K562 (cell line): ENCODE measurements around the gene CGREF1. TPM values are rescaled to one million over a fixed set of nuclear protein-coding genes. Genes with fewer than 3 reads are reported as not detected.

Experiments used
- ATF6 ChIP-seq: sonication (generic); formaldehyde crosslinking; IDR thresholded peaks from 2 replicates; pipeline ENCODE4 v1.4.0; 2020; ENCODE audit warnings: mild to moderate bottlenecking, missing genetic modification reagents
- BRF2 ChIP-seq: IDR thresholded peaks from 3 replicates; pipeline ENCODE4 v1.6.1; 2011; ENCODE audit warnings: borderline replicate concordance, mild to moderate bottlenecking; ENCODE audit not compliant: insufficient read length, insufficient read depth
- CBFA2T2 ChIP-seq: fragments of 450-650 bp; conservative IDR thresholded peaks from 2 replicates; pipeline ENCODE4 v1.6.1; 2017; ENCODE audit warnings: mild to moderate bottlenecking
- CEBPB ChIP-seq: fragments of 450-650 bp; IDR thresholded peaks from 2 replicates; pipeline ENCODE4 v1.6.1; 2016; ENCODE audit warnings: missing genetic modification characterization, missing compliant biosample characterization
- FOXK1 ChIP-seq: sonication (generic); formaldehyde crosslinking; IDR thresholded peaks from 2 replicates; pipeline ENCODE4 v1.8.0; 2022; ENCODE audit warnings: missing genetic modification reagents, mild to moderate bottlenecking, borderline replicate concordance
- GTF2F1 ChIP-seq: IDR thresholded peaks from 2 replicates; pipeline ENCODE4 v1.6.1; 2011; ENCODE audit warnings: low read depth, low read length, improper control_type of control experiment
- KDM5B ChIP-seq: fragments of 200-600 bp; sonication (generic); IDR thresholded peaks from 2 replicates; pipeline ENCODE4 v1.6.1; 2012; ENCODE audit warnings: low read depth, mild to moderate bottlenecking, moderate library complexity, low read length, control low read depth, inconsistent platforms; ENCODE audit not compliant: insufficient replicate concordance
- L3MBTL2 ChIP-seq: fragments of 450-650 bp; IDR thresholded peaks from 2 replicates; pipeline ENCODE4 v1.6.1; 2016; ENCODE audit warnings: mild to moderate bottlenecking, moderate library complexity
- MCM7 ChIP-seq, 2 experiments: fragments of 450-650 bp; IDR thresholded peaks; 2 replicates each; pipeline ENCODE4 v1.6.1; 2016 to 2018
- MITF ChIP-seq: IDR thresholded peaks from 2 replicates; pipeline ENCODE4 v1.6.1; 2014; ENCODE audit warnings: antibody characterized with exemption
- NRF1 ChIP-seq, 2 experiments: fragments of 450-650 bp; IDR thresholded peaks in 1 of 2; conservative IDR thresholded peaks in 1 of 2; 2 replicates each; pipeline ENCODE4 v1.6.1; 2014; ENCODE audit warnings: mild to moderate bottlenecking in 2 of 2
- POLR2G ChIP-seq: fragments of 200-400 bp; formaldehyde crosslinking; IDR thresholded peaks from 2 replicates; pipeline ENCODE4 v1.6.1; 2017; ENCODE audit warnings: low read depth, mild to moderate bottlenecking, antibody characterized with exemption, low read length, moderate library complexity
- YY1 ChIP-seq, 3 experiments: IDR thresholded peaks; 2 replicates each; pipeline ENCODE4 v1.6.1; 2011; ENCODE audit warnings: low read length in 2 of 3, mild to moderate bottlenecking in 2 of 3, moderate library complexity in 2 of 3, borderline replicate concordance in 1 of 3, control low read depth in 1 of 3, low read depth in 1 of 3; ENCODE audit not compliant: insufficient read depth in 3 of 3, insufficient replicate concordance in 2 of 3, control insufficient read depth in 1 of 3, insufficient read length in 1 of 3; ENCODE audit errors: extremely low read depth in 1 of 3
- ZKSCAN8 ChIP-seq: fragments of 200-800 bp; sonication (Bioruptor generic); IDR thresholded peaks from 2 replicates; pipeline ENCODE4 v1.6.1; 2016; ENCODE audit warnings: missing genetic modification characterization, missing compliant biosample characterization
- polyA plus RNA-seq, 8 experiments: library from polyadenylated mRNA; depleted of rRNA in 4 of 8; stranded (reverse) in 5 of 8; unstranded in 3 of 8; fragments of >200 nt; fragmentation: Nextera tagmentation in 2 of 8; fragmentation: Illumina TruSeq in 1 of 8; extraction: Ambion mirVana in 2 of 8; extraction: Trizol in 1 of 8; gene quantifications; 2 replicates each; pipeline versions ENCODE4 v1.2.1 to v1.2.3, GENCODE V29; 2011 to 2014; ENCODE audit warnings: inconsistent platforms in 1 of 8, missing spikeins in 1 of 8
- total RNA-seq, 7 experiments: library from RNA; depleted of rRNA in 6 of 7; stranded (reverse); fragments of >200 nt in 6 of 7; fragmentation: Illumina TruSeq in 2 of 7; extraction: Trizol in 2 of 7; gene quantifications; 2 replicates each; pipeline versions ENCODE4 v1.2.1 to v1.2.3, GENCODE V29; 2011 to 2021; ENCODE audit warnings: low replicate concordance in 1 of 7
- TF ChIP-seq, protein P1 (sequence below), 2 experiments: IDR thresholded peaks; 2 replicates each; pipeline ENCODE4 v1.6.1; 2012; ENCODE audit warnings: improper control_type of control experiment in 2 of 2, low read depth in 2 of 2, low read length in 2 of 2, borderline replicate concordance in 1 of 2

Gene CGREF1
- total and polyA plus RNA-seq, 9 of the 15 experiments (the other 6 are each of a cell fraction or from before 2014, with no cell fraction given): 0.07 to 0.50 (median 0.37) TPM

DNA sequence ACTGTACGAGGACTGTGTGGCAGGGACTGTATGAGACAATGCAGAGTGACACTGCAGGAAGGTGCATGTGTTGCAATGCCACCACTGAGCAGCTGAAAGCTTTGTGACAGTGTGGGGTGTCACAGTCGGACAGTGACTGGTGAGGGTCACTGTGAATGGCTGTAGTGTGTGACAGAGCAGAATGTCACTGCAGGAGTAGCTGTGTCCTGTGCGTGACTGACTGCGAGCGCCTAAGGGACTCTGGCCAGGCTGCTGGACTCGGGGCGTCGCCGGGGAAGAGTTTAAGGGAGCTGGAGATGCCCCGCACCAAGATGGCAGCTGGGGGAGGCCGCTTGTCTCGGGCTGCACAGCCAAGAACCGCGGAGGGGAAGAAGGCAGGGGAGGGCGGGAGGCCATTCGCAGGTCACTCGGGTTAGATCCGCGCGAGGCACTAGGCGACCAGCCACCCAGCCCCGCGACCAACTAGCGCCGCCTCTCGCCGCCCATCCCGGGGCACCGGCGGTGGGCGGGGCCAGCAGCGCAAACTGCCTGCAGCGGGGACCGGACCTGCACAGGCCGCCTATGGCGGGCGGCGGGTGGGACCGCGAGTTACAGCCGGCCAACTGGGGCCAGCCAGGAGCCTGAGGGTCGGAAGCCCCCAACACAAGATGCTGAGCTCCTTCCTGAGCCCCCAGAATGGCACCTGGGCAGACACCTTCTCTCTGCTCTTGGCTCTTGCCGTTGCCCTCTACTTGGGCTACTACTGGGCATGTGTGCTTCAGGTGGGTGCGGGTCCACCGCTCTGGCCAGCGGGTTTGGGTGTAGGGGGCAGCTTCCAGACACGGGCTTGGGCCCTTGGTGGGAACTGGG lies 4.6 kb upstream of the CGREF1 start, which contains the start of gene ABHD1 (continued):
- TF ChIP-seq YY1 (IDR thresholded peaks at IDR 0.05; ENCODE audit: borderline replicate concordance in 1 of 3, control insufficient read depth in 1 of 3, extremely low read depth in 1 of 3, insufficient read depth in 3 of 3, insufficient read length in 1 of 3, insufficient replicate concordance in 2 of 3, low read depth in 1 of 3, low read length in 2 of 3) (peak; percentile 70 to 91 (median 85)), CEBPB (tag) (peak; percentile 91), NRF1 (conservative IDR thresholded peaks at IDR 0.05 in 1 of 2, IDR thresholded peaks at IDR 0.05 in 1 of 2) (peak; percentile 72 to 76), ATF6 (CRISPR knock-in tag) (no peak), POLR2G (peak; percentile 77), CBFA2T2 (no peak), FOXK1 (CRISPR knock-in tag) (no peak), ZKSCAN8 (CRISPR knock-in tag) (no peak), KDM5B (peak; percentile 69), L3MBTL2 (0 out of 2 replicates have a peak, but pooled peaks have one; percentile 43), MCM7 (IDR thresholded peaks at IDR 0.05) (no peak), BRF2 (no peak), MITF (no peak), GTF2F1 (no peak)
- TF ChIP-seq, protein P1, sequence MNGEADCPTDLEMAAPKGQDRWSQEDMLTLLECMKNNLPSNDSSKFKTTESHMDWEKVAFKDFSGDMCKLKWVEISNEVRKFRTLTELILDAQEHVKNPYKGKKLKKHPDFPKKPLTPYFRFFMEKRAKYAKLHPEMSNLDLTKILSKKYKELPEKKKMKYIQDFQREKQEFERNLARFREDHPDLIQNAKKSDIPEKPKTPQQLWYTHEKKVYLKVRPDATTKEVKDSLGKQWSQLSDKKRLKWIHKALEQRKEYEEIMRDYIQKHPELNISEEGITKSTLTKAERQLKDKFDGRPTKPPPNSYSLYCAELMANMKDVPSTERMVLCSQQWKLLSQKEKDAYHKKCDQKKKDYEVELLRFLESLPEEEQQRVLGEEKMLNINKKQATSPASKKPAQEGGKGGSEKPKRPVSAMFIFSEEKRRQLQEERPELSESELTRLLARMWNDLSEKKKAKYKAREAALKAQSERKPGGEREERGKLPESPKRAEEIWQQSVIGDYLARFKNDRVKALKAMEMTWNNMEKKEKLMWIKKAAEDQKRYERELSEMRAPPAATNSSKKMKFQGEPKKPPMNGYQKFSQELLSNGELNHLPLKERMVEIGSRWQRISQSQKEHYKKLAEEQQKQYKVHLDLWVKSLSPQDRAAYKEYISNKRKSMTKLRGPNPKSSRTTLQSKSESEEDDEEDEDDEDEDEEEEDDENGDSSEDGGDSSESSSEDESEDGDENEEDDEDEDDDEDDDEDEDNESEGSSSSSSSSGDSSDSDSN (IDR thresholded peaks at IDR 0.05; ENCODE audit: borderline replicate concordance in 1 of 2, low read depth in 2 of 2, low read length in 2 of 2): 0 out of 4 replicates have a peak, but pooled peaks of 1 of the 2 experiments have one; percentile 31
